Naive thymus-derived CD4-positive, alpha-beta T cell (primary cell): ENCODE data around the gene CLEC1B. TPM values are rescaled to one million over a fixed set of nuclear protein-coding genes. Genes with fewer than 3 reads are reported as not detected.

ENCODE experiments used
- ATAC-seq: fragments of 150-1000 bp; cut with Tn5 transposase; 2 replicates; pipeline ENCODE4 v1.10.0; 2021; ENCODE audit warnings: mild to moderate bottlenecking, moderate library complexity
- CTCF ChIA-PET: fragments of 350-600 bp; sonication (Branson Sonifier 250); formaldehyde crosslinking; loops from one replicate; lab custom pipeline; 2021; ENCODE audit warnings: antibody characterized with exemption; lab: Charles Lee
- POLR2A ChIA-PET: fragments of 350-600 bp; sonication (Branson Sonifier 250); formaldehyde crosslinking; loops from one replicate; lab custom pipeline; 2021; ENCODE audit warnings: antibody characterized with exemption, inconsistent platforms; lab: Charles Lee
- DNase-seq, 9 donors: peaks; one replicate each; pipeline versions ENCODE4 v3.0.0 to v3.0.0-alpha.2; 2020 to 2022; ENCODE audit warnings: mixed read lengths in 1 of 9
- H3K27ac ChIP-seq: one replicate; pipeline ENCODE4 v1.7.0; 2013; ENCODE audit warnings: mild to moderate bottlenecking, low read depth, low read length, moderate library complexity
- H3K27me3 ChIP-seq, 2 donors: one replicate each; pipeline ENCODE4 v1.7.0; 2013; ENCODE audit warnings: low read length in 2 of 2, mild to moderate bottlenecking in 2 of 2, moderate library complexity in 2 of 2; ENCODE audit not compliant: control insufficient read depth in 2 of 2, insufficient read depth in 2 of 2
- H3K36me3 ChIP-seq, 3 experiments: 1 replicate in 2 of 3; 2 replicates in 1 of 3; pipeline ENCODE4 v1.7.0; 2013; ENCODE audit warnings: low read length in 3 of 3, mild to moderate bottlenecking in 3 of 3, moderate library complexity in 1 of 3; ENCODE audit not compliant: insufficient read depth in 3 of 3, control insufficient read depth in 2 of 3
- H3K4me1 ChIP-seq, 2 donors: one replicate each; pipeline ENCODE4 v1.7.0; 2013; ENCODE audit warnings: low read length in 2 of 2, mild to moderate bottlenecking in 2 of 2, moderate library complexity in 1 of 2; ENCODE audit not compliant: control insufficient read depth in 2 of 2, insufficient read depth in 2 of 2
- H3K4me3 ChIP-seq: 2 replicates; pipeline ENCODE4 v1.7.0; 2013; ENCODE audit warnings: mild to moderate bottlenecking, low read length
- H3K9me3 ChIP-seq, 3 experiments: 1 replicate in 2 of 3; 2 replicates in 1 of 3; pipeline ENCODE4 v1.7.0; 2013; ENCODE audit warnings: low read length in 3 of 3; ENCODE audit not compliant: control insufficient read depth in 2 of 3
- H3K27ac Mint-ChIP-seq, 9 donors: one replicate each; pipeline ENCODE4 v1.8.0; 2020 to 2022; ENCODE audit warnings: mixed read lengths in 9 of 9, mild to moderate bottlenecking in 8 of 9, moderate library complexity in 5 of 9, inconsistent platforms in 2 of 9
- H3K27me3 Mint-ChIP-seq, 5 donors: one replicate each; pipeline ENCODE4 v1.8.0; 2021 to 2022; ENCODE audit warnings: mixed read lengths in 5 of 5, mild to moderate bottlenecking in 1 of 5
- H3K36me3 Mint-ChIP-seq, 5 donors: one replicate each; pipeline ENCODE4 v1.8.0; 2020 to 2022; ENCODE audit warnings: mixed read lengths in 5 of 5, mild to moderate bottlenecking in 3 of 5, inconsistent platforms in 1 of 5
- H3K4me1 Mint-ChIP-seq, 7 donors: one replicate each; pipeline ENCODE4 v1.8.0; 2020 to 2022; ENCODE audit warnings: mixed read lengths in 7 of 7, mild to moderate bottlenecking in 3 of 7, inconsistent platforms in 1 of 7
- H3K4me3 Mint-ChIP-seq, 10 donors: one replicate each; pipeline ENCODE4 v1.8.0; 2020 to 2022; ENCODE audit warnings: mild to moderate bottlenecking in 10 of 10, mixed read lengths in 10 of 10, moderate library complexity in 6 of 10, inconsistent platforms in 2 of 10
- H3K9me3 Mint-ChIP-seq, 11 donors: one replicate each; pipeline ENCODE4 v1.8.0; 2020 to 2022; ENCODE audit warnings: mixed read lengths in 11 of 11, mild to moderate bottlenecking in 4 of 11, inconsistent platforms in 1 of 11, moderate library complexity in 1 of 11
- intact Hi-C, 2 donors: fragments of 100-400 bp; cut with micrococcal nuclease; formaldehyde crosslinking; loops; one replicate each; pipeline ENCODE4 v1.15.1; 2023
- polyA plus RNA-seq, 2 donors: library from polyadenylated mRNA; unstranded; fragments of 300-500 nt; fragmentation: Illumina TruSeq; gene quantifications; one replicate each; pipeline ENCODE4 v1.2.3, GENCODE V29; 2021
- total RNA-seq, 6 experiments: library from RNA in 5 of 6; stranded (reverse) in 5 of 6; gene quantifications; 1 replicate in 5 of 6; 2 replicates in 1 of 6; pipeline ENCODE4 v1.2.3 and lab custom pipeline; 2021 to 2026

Gene CLEC1B
- total RNA-seq: under 1 TPM in 1 of 5 experiments, not detected in 4; 0.91 TPM
- not detected for polyA plus RNA-seq
- total RNA-seq (lab: John Stamatoyannopoulos, UW): not detected

DNA sequence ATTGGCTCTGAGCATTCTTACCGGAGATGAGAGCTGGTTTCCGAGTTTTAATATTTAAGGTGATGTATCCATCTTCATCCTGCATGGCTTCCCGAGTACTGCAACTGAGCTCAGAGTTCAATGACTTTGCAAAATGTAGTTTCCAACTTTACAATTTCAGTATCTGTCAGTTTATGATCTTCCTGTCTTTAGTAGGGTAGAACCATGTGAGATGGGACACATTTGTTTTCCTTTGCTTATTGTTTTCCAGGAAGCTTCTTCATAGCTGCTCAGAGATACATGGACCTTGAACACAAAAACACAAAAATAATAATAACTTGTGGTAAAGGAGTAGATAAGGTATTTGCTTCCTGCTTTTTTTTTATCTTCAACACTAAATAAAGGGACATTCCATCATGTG is at the start of gene CLEC1B:
Gene CLEC1B (minus strand): TSS at position 106 of the 400 bp plus-strand sequence. CDS start 21 bp downstream, at position 85.
- ChIA-PET CTCF (interaction anchor here (1.0 kb wide), 1 partner anchor 11 kb away, joined by 3 read pairs; no protein-coding TSS in a partner anchor), POLR2A (no interaction called here)
- H3K9me3 ChIP-seq: no peaks in the 10 kb centered on the region
- no peaks in the 10 kb centered on the region for H3K27me3 ChIP-seq
- H3K4me1 Mint-ChIP-seq: peaks cover 0 to 5% (median 0%) of the 10 kb centered on the region in 7 donors
- H3K27ac ChIP-seq: no peak within 1 kb of the TSS
- no peaks in the 10 kb centered on the region for H3K4me1 ChIP-seq
- no peak within 1 kb of the TSS for H3K4me3 ChIP-seq
- peaks cover 0 to 3% (median 0%) of the 10 kb centered on the region in 11 donors for H3K9me3 Mint-ChIP-seq
- no peaks in the 10 kb centered on the region for H3K36me3 ChIP-seq
- no peak within 1 kb of the TSS for H3K4me3 Mint-ChIP-seq
- no peaks in the 10 kb centered on the region for H3K36me3 Mint-ChIP-seq
- H3K27ac Mint-ChIP-seq: peak within 1 kb of the TSS in 1 of 9 donors; percentile 69
- H3K27me3 Mint-ChIP-seq: peaks cover 0 to 58% (median 0%) of the 10 kb centered on the region in 5 donors
- ATAC-seq (no peak), DNase-seq (no peak)
- intact Hi-C loops: loop anchor here in 1 of 2 donors (2.0 kb wide), 1 partner anchor 40 kb away; no protein-coding TSS in a partner anchor

DNA sequence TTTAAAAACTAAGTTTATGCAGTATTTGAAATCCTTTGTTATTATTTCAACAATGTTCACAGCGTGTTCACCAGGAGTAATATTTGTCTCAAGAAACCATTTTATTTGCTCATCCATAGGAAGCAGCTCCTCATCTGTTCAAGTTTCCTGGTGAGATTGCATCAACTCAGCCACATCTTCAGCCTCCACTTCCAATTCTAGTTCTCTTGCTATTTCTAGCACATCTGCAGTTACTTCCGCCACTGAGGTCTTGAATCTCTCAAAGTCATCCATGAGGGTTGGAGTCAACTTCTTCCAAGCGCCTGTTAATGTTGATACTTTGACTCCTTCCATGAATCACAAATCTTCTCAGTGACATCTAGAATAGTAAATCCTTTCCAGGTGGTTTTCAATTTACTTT is 49.6 kb upstream of the CLEC1B start:
- POLR2A ChIA-PET: no interaction called here
- H3K4me3 ChIP-seq: no peak overlapping the region
- Mint-ChIP-seq H3K4me1 (peaks cover 5 to 8% (median 7%) of the 10 kb centered on the region in 7 donors), H3K27ac (no peak overlapping the region), H3K36me3 (no peaks in the 10 kb centered on the region), H3K4me3 (no peak overlapping the region), H3K27me3 (peaks cover 23 to 49% (median 35%) of the 10 kb centered on the region in 5 donors), H3K9me3 (peaks cover 0 to 5% (median 0%) of the 10 kb centered on the region in 11 donors)
- intact Hi-C loops: no loop called here
- H3K9me3 ChIP-seq: no peaks in the 10 kb centered on the region
- H3K27me3 ChIP-seq: no peaks in the 10 kb centered on the region
- no peaks in the 10 kb centered on the region for H3K4me1 ChIP-seq
- no peaks in the 10 kb centered on the region for H3K36me3 ChIP-seq
- ATAC-seq (no peak), DNase-seq (no peak)
- CTCF ChIA-PET: no interaction called here
- H3K27ac ChIP-seq: no peak overlapping the region

DNA sequence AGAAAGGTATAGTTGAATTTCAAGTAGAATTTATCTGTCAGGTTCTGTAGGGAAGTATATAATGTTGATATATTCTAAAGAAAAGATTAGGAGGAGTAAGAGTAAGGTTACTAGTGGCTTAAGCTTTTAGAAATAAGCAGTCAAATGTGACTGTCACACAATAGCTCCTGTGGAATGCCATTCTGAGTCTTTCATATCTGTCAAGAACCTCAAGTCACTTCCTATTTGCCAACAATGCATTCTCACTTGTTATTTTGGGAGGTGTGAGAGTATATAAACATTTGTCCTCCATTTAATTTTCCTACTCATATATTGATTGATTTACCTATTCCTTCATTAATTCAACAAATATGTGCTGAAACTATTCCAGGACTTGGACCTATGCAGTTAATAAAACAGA is 43.2 kb upstream of the CLEC1B start:
- Mint-ChIP-seq H3K27me3 (peaks cover 11 to 51% (median 17%) of the 10 kb centered on the region in 5 donors), H3K4me1 (no peaks in the 10 kb centered on the region), H3K27ac (no peak overlapping the region), H3K36me3 (no peaks in the 10 kb centered on the region), H3K4me3 (no peak overlapping the region), H3K9me3 (no peaks in the 10 kb centered on the region)
- intact Hi-C loops: no loop called here
- ChIA-PET CTCF (interaction anchor here (0.6 kb wide), 1 partner anchor 8 kb away, joined by 3 read pairs; no protein-coding TSS in a partner anchor), POLR2A (interaction anchor here (0.6 kb wide), 1 partner anchor 169 kb away, joined by 3 read pairs; no protein-coding TSS in a partner anchor)
- no peak overlapping the region for H3K4me3 ChIP-seq
- no peaks in the 10 kb centered on the region for H3K27me3 ChIP-seq
- H3K9me3 ChIP-seq: no peaks in the 10 kb centered on the region
- H3K36me3 ChIP-seq: no peaks in the 10 kb centered on the region
- ATAC-seq: no peak
- H3K27ac ChIP-seq: no peak overlapping the region
- no peaks in the 10 kb centered on the region for H3K4me1 ChIP-seq
- DNase-seq: no peak

GRCh38 chr12:10033783-10034545 is 35.0 kb upstream of the CLEC1B start:
- H3K4me3 ChIP-seq: no peak overlapping the region
- POLR2A ChIA-PET: no interaction called here
- no peaks in the 10 kb centered on the region for H3K9me3 ChIP-seq
- intact Hi-C loops: loop anchor here in 1 of 2 donors (1.0 kb wide), 1 partner anchor 106 kb away; no protein-coding TSS in a partner anchor
- H3K36me3 ChIP-seq: no peaks in the 10 kb centered on the region
- H3K27ac ChIP-seq: no peak overlapping the region
- Mint-ChIP-seq H3K27ac (no peak overlapping the region), H3K4me3 (no peak overlapping the region), H3K36me3 (no peaks in the 10 kb centered on the region), H3K9me3 (no peaks in the 10 kb centered on the region), H3K27me3 (peaks cover 0 to 22% (median 4%) of the 10 kb centered on the region in 5 donors), H3K4me1 (no peaks in the 10 kb centered on the region)
- H3K4me1 ChIP-seq: no peaks in the 10 kb centered on the region
- no peak for ATAC-seq
- CTCF ChIA-PET: interaction anchor here (0.5 to 0.7 kb wide), 3 partner anchors 9 to 507 kb away, joined by 3 read pairs; no protein-coding TSS in a partner anchor
- no peaks in the 10 kb centered on the region for H3K27me3 ChIP-seq
- no peak for DNase-seq

GRCh38 chr12:10031771-10032175 is 32.9 kb upstream of the CLEC1B start:
- intact Hi-C loops: no loop called here
- DNase-seq (no peak), ATAC-seq (no peak)
- no peaks in the 10 kb centered on the region for H3K36me3 ChIP-seq
- Mint-ChIP-seq H3K27ac (no peak overlapping the region), H3K9me3 (no peaks in the 10 kb centered on the region), H3K4me1 (no peaks in the 10 kb centered on the region), H3K4me3 (no peak overlapping the region), H3K27me3 (peaks cover 0 to 22% (median 4%) of the 10 kb centered on the region in 5 donors), H3K36me3 (no peaks in the 10 kb centered on the region)
- no peaks in the 10 kb centered on the region for H3K4me1 ChIP-seq
- H3K4me3 ChIP-seq: no peak overlapping the region
- CTCF ChIA-PET: no interaction called here
- POLR2A ChIA-PET: no interaction called here
- no peak overlapping the region for H3K27ac ChIP-seq
- no peaks in the 10 kb centered on the region for H3K9me3 ChIP-seq
- H3K27me3 ChIP-seq: no peaks in the 10 kb centered on the region

DNA sequence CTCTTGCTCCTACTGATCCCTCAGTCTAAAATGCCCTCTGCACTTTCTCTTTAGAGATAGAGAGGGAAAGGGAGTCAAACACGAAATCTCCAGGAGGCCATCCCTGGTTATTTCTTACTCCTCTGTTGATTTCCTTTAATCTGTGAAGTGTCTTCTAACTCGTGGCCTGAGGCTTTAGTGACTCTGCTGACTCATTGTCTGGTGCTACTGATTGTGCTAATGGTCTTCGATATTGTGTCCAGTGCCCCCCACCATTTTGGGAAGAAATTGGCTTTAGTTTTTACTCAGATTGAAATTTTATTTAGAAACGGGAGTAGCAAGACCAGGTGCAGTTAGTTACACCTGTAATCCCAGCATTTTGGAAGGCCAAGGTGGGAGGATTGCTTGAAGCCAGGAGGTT is 32.4 kb upstream of the CLEC1B start:
- DNase-seq (no peak), ATAC-seq (no peak)
- Mint-ChIP-seq H3K27me3 (peaks cover 0 to 24% (median 4%) of the 10 kb centered on the region in 5 donors), H3K36me3 (no peaks in the 10 kb centered on the region), H3K27ac (no peak overlapping the region), H3K9me3 (no peaks in the 10 kb centered on the region), H3K4me3 (no peak overlapping the region), H3K4me1 (no peaks in the 10 kb centered on the region)
- POLR2A ChIA-PET: no interaction called here
- Histone ChIP-seq H3K4me1 (no peaks in the 10 kb centered on the region), H3K27me3 (no peaks in the 10 kb centered on the region), H3K27ac (no peak overlapping the region), H3K9me3 (no peaks in the 10 kb centered on the region), H3K4me3 (no peak overlapping the region), H3K36me3 (no peaks in the 10 kb centered on the region)
- intact Hi-C loops: no loop called here
- CTCF ChIA-PET: no interaction called here
